ENCODE results near the gene DDX6. TPM values are rescaled to one million over a fixed set of nuclear protein-coding genes. Genes with fewer than 3 reads are reported as not detected.

Gene DDX6
- total RNA-seq, 1 experiment from 2014 or later = 151 TPM

- no peaks in the 10 kb centered on the region for H3K36me3 Mint-ChIP-seq
- H3K4me3 Mint-ChIP-seq = no peak overlapping the region
- peaks cover 9% of the 10 kb centered on the region for H3K9me3 Mint-ChIP-seq
- H3K27me3 Mint-ChIP-seq (ENCODE audit: low read depth) = peaks cover 6% of the 10 kb centered on the region; the same call in 1 of the 2 replicates
- no peaks in the 10 kb centered on the region for H3K4me1 Mint-ChIP-seq
- TF ChIP-seq MYBL2 (CRISPR knock-in tag; IDR thresholded peaks at IDR 0.05) (no peak), ATF3 (CRISPR knock-in tag; conservative IDR thresholded peaks at IDR 0.05) (no peak), SOX15 (CRISPR knock-in tag; IDR thresholded peaks at IDR 0.05) (no peak), GTF2I (CRISPR knock-in tag; conservative IDR thresholded peaks at IDR 0.05) (no peak), NFYB (CRISPR knock-in tag; conservative IDR thresholded peaks at IDR 0.05; ENCODE audit: low read depth) (no peak), ATF2 (CRISPR knock-in tag; IDR thresholded peaks at IDR 0.05; ENCODE audit: borderline replicate concordance, low read depth) (no peak), GRHL2 (CRISPR knock-in tag; IDR thresholded peaks at IDR 0.05; ENCODE audit: insufficient replicate concordance, severe bottlenecking) (no peak), ZNF671 (CRISPR knock-in tag; IDR thresholded peaks at IDR 0.05) (no peak), MLX (CRISPR knock-in tag; IDR thresholded peaks at IDR 0.05) (no peak), ETV6 (CRISPR knock-in tag; IDR thresholded peaks at IDR 0.05) (no peak), NR2C2 (CRISPR knock-in tag; IDR thresholded peaks at IDR 0.05) (no peak)
- DNase-seq (ENCODE audit: low spot score) = no peak
- no peak overlapping the region for H3K27ac Mint-ChIP-seq
- ChIA-PET POLR2A (interaction anchor here (1.4 kb wide), 1 partner anchor 11 kb away, joined by 3 read pairs; no protein-coding TSS in a partner anchor), CTCF (interaction anchor here (0.6 kb wide), 1 partner anchor 13 kb away, joined by 3 read pairs; the partner anchor contains the start of gene DDX6)
- ATAC-seq = no peak
Measured at GRCh38 chr11:118804094-118804493, 13.1 kb upstream of the DDX6 start.

GRCh38 chr11:118799372-118799771 is 8.4 kb upstream of the DDX6 start:
- peaks cover 3% of the 10 kb centered on the region; the same call in 1 of the 2 replicates for H3K27me3 Mint-ChIP-seq (ENCODE audit: low read depth)
- ChIA-PET POLR2A (interaction anchor here (0.7 kb wide), 1 partner anchor 19 kb away, joined by 4 read pairs; no protein-coding TSS in a partner anchor), CTCF (interaction anchor here (0.6 kb wide), 1 partner anchor 34 kb away, joined by 3 read pairs; no protein-coding TSS in a partner anchor)
- no peaks in the 10 kb centered on the region for H3K36me3 Mint-ChIP-seq
- TF ChIP-seq NR1H2 (CRISPR knock-in tag; IDR thresholded peaks at IDR 0.05) (no peak), NFE2L1 (CRISPR knock-in tag; IDR thresholded peaks at IDR 0.05) (no peak), NR2C2 (CRISPR knock-in tag; IDR thresholded peaks at IDR 0.05) (no peak), FOXJ3 (CRISPR knock-in tag; IDR thresholded peaks at IDR 0.05; ENCODE audit: borderline replicate concordance) (no peak), ATF1 (CRISPR knock-in tag; IDR thresholded peaks at IDR 0.05) (no peak), ELF4 (CRISPR knock-in tag; IDR thresholded peaks at IDR 0.05; ENCODE audit: low read depth) (no peak), FOXP1 (CRISPR knock-in tag; IDR thresholded peaks at IDR 0.05; ENCODE audit: borderline replicate concordance) (no peak), MXD4 (CRISPR knock-in tag; IDR thresholded peaks at IDR 0.05; ENCODE audit: borderline replicate concordance) (no peak), ARID4B (CRISPR knock-in tag; IDR thresholded peaks at IDR 0.05; ENCODE audit: borderline replicate concordance) (no peak), ZNF416 (CRISPR knock-in tag; IDR thresholded peaks at IDR 0.05) (no peak)
- H3K27ac Mint-ChIP-seq = no peak overlapping the region
- no peaks in the 10 kb centered on the region for H3K4me1 Mint-ChIP-seq
- no peak for DNase-seq (ENCODE audit: low spot score)
- no peaks in the 10 kb centered on the region for H3K9me3 Mint-ChIP-seq
- H3K4me3 Mint-ChIP-seq = no peak overlapping the region
- ATAC-seq = no peak
